IMR-90 (cell line): ENCODE data around the gene NSUN6.

Experiments used
- CTCF ChIP-seq: conservative IDR thresholded peaks from 2 replicates; pipeline ENCODE4 v1.5.1; 2012; ENCODE audit warnings: mild to moderate bottlenecking, low read depth, low read length, improper control_type of control experiment
- POLR2A ChIP-seq: IDR thresholded peaks from 2 replicates; pipeline ENCODE4 v1.6.1; 2012; ENCODE audit warnings: mild to moderate bottlenecking, low read depth, low read length
- RAD21 ChIP-seq: IDR thresholded peaks from 2 replicates; pipeline ENCODE4 v1.6.1; 2012; ENCODE audit warnings: low read length, improper control_type of control experiment
- SMC3 ChIP-seq: fragments of 150-350 bp; IDR thresholded peaks from 2 replicates; pipeline ENCODE4 v1.6.1; 2016; ENCODE audit warnings: low read depth, mild to moderate bottlenecking, antibody characterized with exemption, low read length, moderate library complexity

GRCh38 chr10:18599392-18599791 is 52.0 kb downstream of the NSUN6 start:
- TF ChIP-seq CTCF (no peak), RAD21 (no peak), POLR2A (no peak), SMC3 (no peak)
